Transverse colon (tissue), 4 donors: ENCODE results near the gene IFNG-AS1. TPM values are rescaled to one million over a fixed set of nuclear protein-coding genes. Genes with fewer than 3 reads are reported as not detected.

Experiments used
- DNase-seq: peaks from one replicate; pipeline ENCODE4 v3.0.0-alpha.2; 2019
- H3K27ac ChIP-seq, 4 donors: fragments of 200-600 bp; sonication (generic); 2 replicates each; pipeline ENCODE4 v1.5.1; 2016 to 2018; ENCODE audit warnings: inconsistent platforms in 4 of 4
- H3K27me3 ChIP-seq: fragments of 200-600 bp; sonication (generic); 2 replicates; pipeline ENCODE4 v1.5.1; 2017; ENCODE audit warnings: inconsistent platforms
- H3K36me3 ChIP-seq, 4 donors: fragments of 200-600 bp; sonication (generic); 2 replicates each; pipeline ENCODE4 v1.5.1; 2017 to 2019; ENCODE audit warnings: inconsistent platforms in 4 of 4
- H3K4me1 ChIP-seq, 4 donors: fragments of 200-600 bp; sonication (generic); 2 replicates each; pipeline ENCODE4 v1.5.1; 2017 to 2020; ENCODE audit warnings: inconsistent platforms in 4 of 4
- H3K4me3 ChIP-seq, 4 donors: fragments of 200-600 bp; sonication (generic); 1 replicate in 1 of 4; 2 replicates in 3 of 4; pipeline versions ENCODE4 v1.5.1 to v1.6.1; 2017 to 2019; ENCODE audit warnings: inconsistent platforms in 4 of 4
- H3K9me3 ChIP-seq, 2 donors: fragments of 200-600 bp; sonication (generic); 2 replicates each; pipeline ENCODE4 v1.5.1; 2017 to 2019; ENCODE audit warnings: inconsistent platforms in 2 of 2
- EP300 ChIP-seq: sonication (generic); formaldehyde crosslinking; IDR thresholded peaks from one replicate; pipeline ENCODE4 v1.6.1; 2017; ENCODE audit warnings: antibody characterized with exemption, low read depth
- POLR2A ChIP-seq: fragments of 450-650 bp; IDR thresholded peaks from one replicate; pipeline ENCODE4 v1.6.1; 2016; ENCODE audit warnings: antibody characterized with exemption, mild to moderate bottlenecking, moderate library complexity
- POLR2AphosphoS5 ChIP-seq, 3 donors: sonication (generic); formaldehyde crosslinking; IDR thresholded peaks; one replicate each; pipeline ENCODE4 v1.6.1; 2016; ENCODE audit warnings: antibody characterized with exemption in 3 of 3
- WGBS, 2 donors: methylation state at CpG; one replicate each; pipeline ENCODE4 v1.1.5; 2018; ENCODE audit warnings: low coverage in 1 of 2; 5-methylcytosine and 5-hydroxymethylcytosine counted together
- in situ Hi-C, 4 donors: fragments of 200-750 bp; cut with MboI; loops; one replicate each; pipeline versions ENCODE4 v1.15.0 to v1.15.1; 2017; ENCODE audit warnings: low sequenced_read_pairs in 3 of 4, low pct_ligation_motif_present in 1 of 4, low pct_unique_long_range_greater_than_20kb in 1 of 4
- intact Hi-C: fragments of 100-400 bp; cut with DNase I; formaldehyde crosslinking; loops from one replicate; pipeline ENCODE4 v1.15.1; 2023; ENCODE audit warnings: low total_unique reads
- total RNA-seq, 4 donors: library from RNA; depleted of rRNA; stranded (reverse); fragments of >200 nt; gene quantifications; one replicate each; pipeline ENCODE4 v1.1.0, GENCODE V29; 2016
- TF ChIP-seq, protein P1 (sequence below), 5 experiments: fragments of 200-600 bp in 3 of 5; fragments of 450-650 bp in 2 of 5; sonication (generic) in 3 of 5; IDR thresholded peaks; 1 replicate in 2 of 5; 2 replicates in 3 of 5; pipeline ENCODE4 v1.5.1; 2016 to 2017; ENCODE audit warnings: antibody characterized with exemption in 5 of 5, inconsistent platforms in 3 of 5, mild to moderate bottlenecking in 2 of 5, moderate library complexity in 1 of 5

IFNG-AS1 gene
- total RNA-seq, 4 donors from 2014 or later: 0.68 to 7.1 TPM; not detected in 2

DNA sequence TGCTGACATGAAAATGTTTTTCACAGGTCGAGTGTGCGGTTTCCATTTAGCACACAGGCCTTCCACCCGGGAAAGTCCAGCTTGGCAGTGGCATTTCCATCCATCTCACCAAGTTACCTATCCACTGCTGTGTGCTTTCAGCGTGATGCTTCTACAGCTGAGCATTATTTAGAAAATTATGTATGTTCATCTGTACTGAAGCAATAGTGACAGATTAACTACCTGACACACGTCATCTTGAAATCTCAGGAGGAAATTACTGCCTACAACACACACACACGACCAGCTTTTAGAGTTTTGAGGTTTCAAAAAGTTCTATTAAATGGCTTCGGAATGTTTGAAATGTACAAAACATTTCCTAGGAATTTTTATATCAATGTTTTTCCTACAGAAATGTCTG lies 39.4 kb downstream of the IFNG-AS1 start:
- no peak for DNase-seq
- in situ Hi-C loops: loop anchor here in 2 of 4 donors (25.0 kb wide), 1 partner anchor 284 kb away; no protein-coding TSS in a partner anchor
- no peak overlapping the region for H3K4me3 ChIP-seq
- H3K27ac ChIP-seq: no peak overlapping the region
- intact Hi-C loops: no loop called here
- no peaks in the 10 kb centered on the region for H3K9me3 ChIP-seq
- H3K4me1 ChIP-seq: no peaks in the 10 kb centered on the region
- TF ChIP-seq, protein P1, sequence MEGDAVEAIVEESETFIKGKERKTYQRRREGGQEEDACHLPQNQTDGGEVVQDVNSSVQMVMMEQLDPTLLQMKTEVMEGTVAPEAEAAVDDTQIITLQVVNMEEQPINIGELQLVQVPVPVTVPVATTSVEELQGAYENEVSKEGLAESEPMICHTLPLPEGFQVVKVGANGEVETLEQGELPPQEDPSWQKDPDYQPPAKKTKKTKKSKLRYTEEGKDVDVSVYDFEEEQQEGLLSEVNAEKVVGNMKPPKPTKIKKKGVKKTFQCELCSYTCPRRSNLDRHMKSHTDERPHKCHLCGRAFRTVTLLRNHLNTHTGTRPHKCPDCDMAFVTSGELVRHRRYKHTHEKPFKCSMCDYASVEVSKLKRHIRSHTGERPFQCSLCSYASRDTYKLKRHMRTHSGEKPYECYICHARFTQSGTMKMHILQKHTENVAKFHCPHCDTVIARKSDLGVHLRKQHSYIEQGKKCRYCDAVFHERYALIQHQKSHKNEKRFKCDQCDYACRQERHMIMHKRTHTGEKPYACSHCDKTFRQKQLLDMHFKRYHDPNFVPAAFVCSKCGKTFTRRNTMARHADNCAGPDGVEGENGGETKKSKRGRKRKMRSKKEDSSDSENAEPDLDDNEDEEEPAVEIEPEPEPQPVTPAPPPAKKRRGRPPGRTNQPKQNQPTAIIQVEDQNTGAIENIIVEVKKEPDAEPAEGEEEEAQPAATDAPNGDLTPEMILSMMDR (IDR thresholded peaks at IDR 0.05): no peak
- TF ChIP-seq EP300 (no peak), POLR2A (no peak), POLR2AphosphoS5 (IDR thresholded peaks at IDR 0.05) (no peak)
- H3K27me3 ChIP-seq: no peaks in the 10 kb centered on the region
- H3K36me3 ChIP-seq: no peaks in the 10 kb centered on the region
- 84 to 100% methylated on average over 1 to 7 of the region's 7 CpGs for WGBS, 2 donors

DNA sequence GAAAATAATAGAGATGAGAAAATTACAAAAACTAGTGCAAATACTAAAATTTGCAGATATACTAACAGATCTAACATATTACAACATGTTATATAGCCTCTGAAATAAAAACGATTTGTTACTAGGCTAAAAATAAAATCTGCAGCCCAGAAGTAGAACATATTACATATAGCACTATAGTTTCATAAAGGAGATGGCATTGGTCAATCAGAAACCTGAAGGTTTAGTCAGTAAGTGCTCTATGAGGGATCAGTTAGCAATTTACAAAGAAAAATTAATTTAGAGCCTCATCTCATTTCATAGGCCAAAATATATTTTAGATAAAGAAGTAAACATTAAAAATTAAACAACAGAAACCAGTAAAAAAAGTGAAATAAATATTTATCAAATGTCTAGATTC lies 41.0 kb downstream of the IFNG-AS1 start:
- Histone ChIP-seq H3K9me3 (no peaks in the 10 kb centered on the region), H3K4me3 (no peak overlapping the region), H3K27me3 (no peaks in the 10 kb centered on the region), H3K4me1 (no peaks in the 10 kb centered on the region), H3K36me3 (no peaks in the 10 kb centered on the region), H3K27ac (no peak overlapping the region)
- in situ Hi-C loops (loop anchor here in 2 of 4 donors (25.0 kb wide), 1 partner anchor 282 kb away; no protein-coding TSS in a partner anchor), intact Hi-C loops (no loop called here)
- TF ChIP-seq POLR2A (no peak), EP300 (no peak), POLR2AphosphoS5 (IDR thresholded peaks at IDR 0.05) (no peak)
- TF ChIP-seq, protein P1 (IDR thresholded peaks at IDR 0.05): no peak
- 63 to 73% methylated on average over 1 of the region's 1 CpG for WGBS, 2 donors
- DNase-seq: no peak

GRCh38 chr12:68031174-68031573 lies 41.9 kb downstream of the IFNG-AS1 start:
- in situ Hi-C loops: loop anchor here in 2 of 4 donors (25.0 kb wide), 1 partner anchor 281 kb away; no protein-coding TSS in a partner anchor
- 91 to 92% methylated on average over 3 of the region's 3 CpGs for WGBS, 2 donors

DNA sequence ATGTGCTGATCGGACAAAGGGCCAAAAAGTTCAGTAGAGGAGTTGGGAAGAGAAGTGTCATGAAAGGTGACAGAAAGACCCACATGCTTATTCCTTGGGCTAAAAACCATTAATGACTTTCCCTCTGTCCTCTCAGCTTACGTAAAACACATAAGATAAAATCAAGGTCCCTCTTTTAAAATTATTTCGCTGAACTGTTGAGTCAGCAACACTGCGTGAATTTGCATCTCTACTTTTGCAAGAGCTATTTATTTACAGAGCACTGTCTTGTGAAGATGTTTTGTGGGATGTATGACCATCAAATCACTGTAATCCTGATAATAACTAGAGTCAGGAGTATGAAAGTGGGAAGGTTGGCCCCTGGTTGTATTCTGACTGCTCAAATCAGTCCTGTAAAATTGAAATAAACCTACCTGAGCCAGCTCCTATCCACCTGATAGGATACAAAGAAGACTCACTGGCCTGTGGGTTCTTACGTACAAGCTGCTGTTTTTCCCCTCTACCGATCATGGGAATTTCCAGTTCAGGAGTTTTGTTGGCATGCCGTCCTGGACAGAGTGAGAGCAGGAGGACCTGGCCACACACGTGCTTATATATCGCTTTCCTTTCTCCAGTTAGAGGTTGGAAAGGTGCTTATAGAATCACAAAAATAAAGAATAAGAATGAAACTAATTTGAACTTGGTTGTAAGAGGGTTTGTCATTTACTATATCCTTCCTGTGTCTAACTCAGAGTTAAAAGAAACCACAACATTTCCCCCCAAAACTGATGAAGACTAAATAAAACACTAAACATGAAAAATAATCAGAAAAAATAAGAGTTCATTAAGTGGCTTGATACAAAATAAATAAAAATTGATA lies 42.9 kb downstream of the IFNG-AS1 start:
- in situ Hi-C loops: loop anchor here in 2 of 4 donors (25.0 kb wide), 1 partner anchor 280 kb away; no protein-coding TSS in a partner anchor

More at GRCh38 chr12:68031174-68031573, 41.9 kb downstream of the IFNG-AS1 start:
- DNase-seq: no peak
- H3K36me3 ChIP-seq: no peaks in the 10 kb centered on the region
- H3K4me1 ChIP-seq: no peaks in the 10 kb centered on the region
- no peak overlapping the region for H3K4me3 ChIP-seq
- no peaks in the 10 kb centered on the region for H3K9me3 ChIP-seq
- no peak overlapping the region for H3K27ac ChIP-seq
- intact Hi-C loops: no loop called here
- no peak for TF ChIP-seq POLR2AphosphoS5 (IDR thresholded peaks at IDR 0.05)
- no peaks in the 10 kb centered on the region for H3K27me3 ChIP-seq

More for the DNA sequence above, 42.9 kb downstream of the IFNG-AS1 start:
- Histone ChIP-seq H3K4me3 (no peak overlapping the region), H3K4me1 (no peaks in the 10 kb centered on the region), H3K36me3 (no peaks in the 10 kb centered on the region), H3K27ac (no peak overlapping the region), H3K9me3 (no peaks in the 10 kb centered on the region), H3K27me3 (no peaks in the 10 kb centered on the region)
- TF ChIP-seq, protein P1 (IDR thresholded peaks at IDR 0.05): no peak
- no peak for TF ChIP-seq EP300
- TF ChIP-seq POLR2A: no peak
- no peak for TF ChIP-seq POLR2AphosphoS5 (IDR thresholded peaks at IDR 0.05)
- WGBS, 2 donors: 77 to 86% methylated on average over 7 to 9 of the region's 9 CpGs
- intact Hi-C loops: no loop called here
- no peak for DNase-seq
